Endothelial cell of umbilical vein (primary cell): Measurements from ENCODE around the gene EIF4E3. TPM values are rescaled to one million over a fixed set of nuclear protein-coding genes. Genes with fewer than 3 reads are reported as not detected.

Experiments
- BruUV-seq: library from RNA; stranded (reverse); fragments of 400-500 nt; replicated peaks from 2 replicates; lab custom pipeline; 2021; lab: Mats Ljungman, UMichigan
- CTCF ChIA-PET: fragments of 300-600, 350-600 bp; sonication (Branson Sonifier 250); formaldehyde crosslinking; loops from one replicate; lab custom pipeline; 2021; ENCODE audit warnings: antibody characterized with exemption, inconsistent platforms; lab: Charles Lee
- POLR2A ChIA-PET: fragments of 300-600, 350-600 bp; sonication (Branson Sonifier 250); formaldehyde crosslinking; loops from one replicate; lab custom pipeline; 2021; ENCODE audit warnings: antibody characterized with exemption, inconsistent platforms; lab: Charles Lee
- DNase-seq: peaks from one replicate; pipeline ENCODE4 v3.0.0-alpha.2; 2011; ENCODE audit warnings: low read depth, low spot score
- FAIRE-seq: peaks from 2 replicates; lab custom pipeline; 2011; peaks lifted over from hg19 to GRCh38; lab: Jason Lieb, UNC
- H2AFZ ChIP-seq: 2 replicates; pipeline ENCODE4 v1.6.0; 2012; ENCODE audit warnings: low read depth, low read length, control low read depth, inconsistent platforms
- H3K27ac ChIP-seq: 2 replicates; pipeline ENCODE4 v1.5.1; 2011; ENCODE audit warnings: low read depth, mild to moderate bottlenecking, control low read depth, low read length, moderate library complexity; ENCODE audit not compliant: insufficient read depth
- H3K27me3 ChIP-seq, 2 experiments: 2 replicates each; pipeline versions ENCODE4 v1.6.0 to v1.6.1; 2011; ENCODE audit warnings: low read length in 2 of 2, mixed read lengths in 1 of 2; ENCODE audit not compliant: control insufficient read depth in 2 of 2, insufficient read depth in 2 of 2
- H3K36me3 ChIP-seq, 2 experiments: 2 replicates in 1 of 2; 3 replicates in 1 of 2; pipeline ENCODE4 v1.5.1; 2011; ENCODE audit warnings: low read length in 2 of 2, mild to moderate bottlenecking in 1 of 2, moderate library complexity in 1 of 2; ENCODE audit not compliant: control insufficient read depth in 2 of 2, insufficient read depth in 2 of 2; ENCODE audit errors: extremely low read depth in 1 of 2
- H3K4me1 ChIP-seq: 3 replicates; pipeline ENCODE4 v1.5.1; 2011; ENCODE audit warnings: mild to moderate bottlenecking, low read length; ENCODE audit not compliant: control insufficient read depth, insufficient read depth; ENCODE audit errors: extremely low read depth
- H3K4me2 ChIP-seq: 2 replicates; pipeline ENCODE4 v1.6.1; 2011; ENCODE audit warnings: low read length, control low read depth, mixed read lengths; ENCODE audit not compliant: insufficient read depth
- H3K4me3 ChIP-seq, 3 experiments: fragments of 200-600 bp in 1 of 3; sonication (generic), shearing (Covaris generic) in 1 of 3; replicated peaks in 1 of 3; 2 replicates each; pipeline ENCODE4 v1.5.1; 2011 to 2016; ENCODE audit warnings: control low read depth in 3 of 3, low read length in 3 of 3, mild to moderate bottlenecking in 2 of 3, inconsistent platforms in 1 of 3, low read depth in 1 of 3, moderate library complexity in 1 of 3; ENCODE audit not compliant: insufficient read depth in 1 of 3
- H3K79me2 ChIP-seq: 2 replicates; pipeline ENCODE4 v1.6.0; 2012; ENCODE audit warnings: low read length, inconsistent platforms; ENCODE audit not compliant: control insufficient read depth, insufficient read depth
- H3K9ac ChIP-seq: replicated peaks from 2 replicates; pipeline ENCODE3; 2011; ENCODE audit warnings: low read length, control low read depth; ENCODE audit not compliant: insufficient read depth; ENCODE audit errors: extremely low read depth
- H3K9me1 ChIP-seq: replicated peaks from 3 replicates; pipeline ENCODE4 v1.6.0; 2011; ENCODE audit warnings: mild to moderate bottlenecking, low read length; ENCODE audit not compliant: control insufficient read depth, insufficient read depth; ENCODE audit errors: extremely low read depth
- H3K9me3 ChIP-seq: replicated peaks from 2 replicates; pipeline ENCODE4 v1.5.1; 2012; ENCODE audit warnings: low read length, inconsistent platforms; ENCODE audit not compliant: control insufficient read depth, insufficient read depth
- H4K20me1 ChIP-seq: replicated peaks from 2 replicates; pipeline ENCODE3; 2011; ENCODE audit warnings: mild to moderate bottlenecking, low read length; ENCODE audit not compliant: control insufficient read depth, insufficient read depth; ENCODE audit errors: extremely low read depth
- EZH2 ChIP-seq: IDR thresholded peaks from 2 replicates; pipeline ENCODE4 v1.6.1; 2012; ENCODE audit warnings: borderline replicate concordance, low read depth, mild to moderate bottlenecking, moderate library complexity, low read length, inconsistent platforms; ENCODE audit not compliant: severe bottlenecking
- FOS ChIP-seq: IDR thresholded peaks from 2 replicates; pipeline ENCODE4 v1.6.1; 2011; ENCODE audit warnings: mild to moderate bottlenecking, low read length, moderate library complexity, borderline replicate concordance; ENCODE audit not compliant: insufficient read depth
- GATA2 ChIP-seq: IDR thresholded peaks from 2 replicates; pipeline ENCODE4 v1.7.0; 2011; ENCODE audit warnings: low read depth, mild to moderate bottlenecking, moderate library complexity, mixed read lengths, low read length; ENCODE audit not compliant: insufficient read length, insufficient read depth
- JUN ChIP-seq: IDR thresholded peaks from 2 replicates; pipeline ENCODE4 v1.6.1; 2011; ENCODE audit warnings: borderline replicate concordance, low read depth; ENCODE audit not compliant: insufficient read length, insufficient read depth
- MYC ChIP-seq: IDR thresholded peaks from one replicate; pipeline ENCODE4 v1.6.1; 2011; ENCODE audit warnings: mild to moderate bottlenecking, low read depth, low read length
- POLR2A ChIP-seq: IDR thresholded peaks from 2 replicates; pipeline ENCODE4 v1.6.1; 2012; ENCODE audit warnings: low read depth, mild to moderate bottlenecking, control low read depth, low read length
- POLR2AphosphoS5 ChIP-seq: IDR thresholded peaks from 2 replicates; pipeline ENCODE4 v1.6.1; 2012; ENCODE audit warnings: low read depth, mild to moderate bottlenecking, control low read depth, low read length, moderate library complexity; ENCODE audit not compliant: insufficient read depth
- dilution Hi-C: fragments of 300-500 bp; cut with MboI; formaldehyde crosslinking; loops from one replicate; pipeline ENCODE4 v1.15.0; 2019; ENCODE audit warnings: low sequenced_read_pairs; ENCODE audit not compliant: extremely low pct_ligation_motif_present
- intact Hi-C: fragments of 100-400 bp; cut with micrococcal nuclease; formaldehyde crosslinking; loops from one replicate; pipeline ENCODE4 v1.10.0; 2022
- polyA plus RNA-seq, 4 experiments: library from polyadenylated mRNA; depleted of rRNA in 3 of 4; stranded (reverse) in 3 of 4; unstranded in 1 of 4; fragments of >200 nt; gene quantifications; 2 replicates each; pipeline versions ENCODE4 v1.2.1 to v1.2.3, GENCODE V29; 2011 to 2012; ENCODE audit warnings: missing spikeins in 1 of 4
- total RNA-seq: library from RNA; stranded (reverse); gene quantifications from 2 replicates; pipeline ENCODE4 v1.2.3, GENCODE V29; 2021
- TF ChIP-seq, protein P1 (sequence below): IDR thresholded peaks from 2 replicates; pipeline ENCODE4 v1.6.1; 2011; ENCODE audit not compliant: insufficient read depth, insufficient read length
- TF ChIP-seq, protein P2 (sequence below), 2 donors: IDR thresholded peaks; 1 replicate in 1 of 2; 2 replicates in 1 of 2; pipeline ENCODE4 v1.5.1; 2011; ENCODE audit warnings: low read length in 2 of 2, mild to moderate bottlenecking in 2 of 2, moderate library complexity in 2 of 2, control low read depth in 1 of 2, inconsistent platforms in 1 of 2, low read depth in 1 of 2; ENCODE audit not compliant: insufficient read depth in 1 of 2; ENCODE audit errors: extremely low read depth in 1 of 2

The EIF4E3 gene
- total and polyA plus RNA-seq, 2 donors (not counting 3 experiments of a cell fraction or from before 2014, with no cell fraction given): 1.3 to 4.9 TPM

DNA sequence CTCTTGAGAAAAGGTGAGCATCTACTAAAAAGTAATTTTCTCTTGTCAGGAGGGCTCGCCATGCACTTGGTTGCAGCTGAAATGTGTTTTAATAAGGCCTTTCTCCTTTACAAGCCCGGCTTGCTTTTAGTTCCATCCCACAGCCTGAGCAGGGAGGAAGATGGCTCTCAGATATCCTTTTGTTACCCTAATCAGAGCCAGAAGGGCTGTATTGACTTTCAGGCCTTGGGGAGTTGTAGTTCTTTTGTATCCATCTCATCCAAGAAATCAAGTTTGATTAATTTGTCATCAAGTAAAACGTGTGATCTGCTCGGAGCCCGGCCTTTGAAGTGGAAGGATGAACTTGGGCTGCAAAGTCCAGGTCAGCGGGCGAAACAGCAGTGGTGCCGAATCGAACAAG is 52.9 kb downstream of the EIF4E3 start:
- ChIA-PET CTCF (interaction anchor here (2.1 kb wide), 1 partner anchor 9 kb away, joined by 8 read pairs; no protein-coding TSS in a partner anchor), POLR2A (no interaction called here)
- intact Hi-C loops (no loop called here), dilution Hi-C loops (no loop called here)
- Histone ChIP-seq H3K9me3 (no peaks in the 10 kb centered on the region), H3K4me3 (no peak overlapping the region), H4K20me1 (no peaks in the 10 kb centered on the region), H3K27ac (no peak overlapping the region), H3K36me3 (no peaks in the 10 kb centered on the region), H2AFZ (no peak overlapping the region), H3K4me2 (no peak overlapping the region), H3K9ac (no peak overlapping the region), H3K27me3 (no peaks in the 10 kb centered on the region), H3K9me1 (no peaks in the 10 kb centered on the region), H3K79me2 (no peaks in the 10 kb centered on the region), H3K4me1 (no peaks in the 10 kb centered on the region)
- BruUV-seq: no TSS peak
- TF ChIP-seq EZH2: no peak
- TF ChIP-seq, protein P1, sequence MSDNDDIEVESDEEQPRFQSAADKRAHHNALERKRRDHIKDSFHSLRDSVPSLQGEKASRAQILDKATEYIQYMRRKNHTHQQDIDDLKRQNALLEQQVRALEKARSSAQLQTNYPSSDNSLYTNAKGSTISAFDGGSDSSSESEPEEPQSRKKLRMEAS: no peak
- TF ChIP-seq POLR2A: no peak
- TF ChIP-seq, protein P2, sequence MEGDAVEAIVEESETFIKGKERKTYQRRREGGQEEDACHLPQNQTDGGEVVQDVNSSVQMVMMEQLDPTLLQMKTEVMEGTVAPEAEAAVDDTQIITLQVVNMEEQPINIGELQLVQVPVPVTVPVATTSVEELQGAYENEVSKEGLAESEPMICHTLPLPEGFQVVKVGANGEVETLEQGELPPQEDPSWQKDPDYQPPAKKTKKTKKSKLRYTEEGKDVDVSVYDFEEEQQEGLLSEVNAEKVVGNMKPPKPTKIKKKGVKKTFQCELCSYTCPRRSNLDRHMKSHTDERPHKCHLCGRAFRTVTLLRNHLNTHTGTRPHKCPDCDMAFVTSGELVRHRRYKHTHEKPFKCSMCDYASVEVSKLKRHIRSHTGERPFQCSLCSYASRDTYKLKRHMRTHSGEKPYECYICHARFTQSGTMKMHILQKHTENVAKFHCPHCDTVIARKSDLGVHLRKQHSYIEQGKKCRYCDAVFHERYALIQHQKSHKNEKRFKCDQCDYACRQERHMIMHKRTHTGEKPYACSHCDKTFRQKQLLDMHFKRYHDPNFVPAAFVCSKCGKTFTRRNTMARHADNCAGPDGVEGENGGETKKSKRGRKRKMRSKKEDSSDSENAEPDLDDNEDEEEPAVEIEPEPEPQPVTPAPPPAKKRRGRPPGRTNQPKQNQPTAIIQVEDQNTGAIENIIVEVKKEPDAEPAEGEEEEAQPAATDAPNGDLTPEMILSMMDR (IDR thresholded peaks at IDR 0.05; ENCODE audit: extremely low read depth in 1 of 2, insufficient read depth in 1 of 2, low read depth in 1 of 2, low read length in 2 of 2): no peak
- no peak for TF ChIP-seq JUN
- no peak for TF ChIP-seq FOS
- TF ChIP-seq MYC: no peak
- TF ChIP-seq POLR2AphosphoS5: no peak
- no peak for TF ChIP-seq GATA2
- no peak for DNase-seq
- FAIRE-seq: no peak
